NCI-H2029 (cell line): Measurements from ENCODE around the gene TINCR.

Experiments used
- DNase-seq: peaks from one replicate; lab custom pipeline; 2025; lab: John Stamatoyannopoulos, UW

The TINCR gene

DNA sequence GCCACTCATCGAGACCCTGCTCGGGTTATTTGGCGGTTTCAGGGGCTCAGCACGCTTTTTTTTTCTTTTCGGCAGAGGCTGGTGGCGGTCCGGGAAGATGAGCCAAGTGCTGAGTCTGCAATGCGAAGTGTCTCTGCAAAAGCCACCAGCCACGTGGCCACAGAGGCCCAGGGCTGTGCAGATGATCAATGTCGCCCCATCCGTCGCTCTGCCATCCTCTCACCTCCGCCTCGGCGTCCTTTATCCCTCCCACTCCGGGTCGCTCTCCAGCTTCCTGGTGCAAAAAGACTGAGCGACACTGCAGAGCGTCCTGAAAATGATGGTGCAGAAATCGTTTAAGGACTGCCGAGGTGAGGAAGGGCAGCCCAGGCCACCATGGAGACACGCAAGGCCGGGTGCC lies 55.0 kb downstream of the TINCR start:
- no peak for DNase-seq
